ENCODE results near the gene OMA1. TPM values are rescaled to one million over a fixed set of nuclear protein-coding genes. Genes with fewer than 3 reads are reported as not detected.

The OMA1 gene
- total and polyA plus RNA-seq, 10 of the 15 experiments (the other 5 are each of a cell fraction or from before 2014, with no cell fraction given) = 23.6 to 67.1 (median 47.1) TPM

DNA sequence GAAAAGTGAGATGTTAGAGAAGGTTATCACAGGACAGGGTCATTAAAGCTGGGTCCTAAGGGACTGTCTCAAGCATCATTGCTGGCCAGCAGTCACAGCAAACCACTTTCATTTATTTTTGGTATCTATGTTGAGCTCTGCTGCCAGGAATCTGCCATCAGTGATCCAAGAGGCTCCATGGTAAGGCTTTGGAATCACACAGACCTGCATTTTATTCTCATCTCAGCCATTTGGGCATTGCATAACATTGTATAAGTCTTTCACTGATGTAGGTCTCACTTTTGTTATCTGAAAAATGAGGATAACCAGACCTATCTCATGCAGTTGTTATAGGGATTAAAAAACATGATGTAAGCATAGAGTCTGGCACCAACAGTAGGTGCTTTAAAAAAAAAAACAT lies 77.5 kb downstream of the OMA1 start (continued):
- TF ChIP-seq RELA (IDR thresholded peaks at IDR 0.05; ENCODE audit: borderline replicate concordance, partially characterized antibody) = no peak
- TF ChIP-seq IKZF2 (IDR thresholded peaks at IDR 0.05) = no peak
- no peak for TF ChIP-seq RAD21 (IDR thresholded peaks at IDR 0.05; ENCODE audit: insufficient read depth, low read depth, low read length)

DNA sequence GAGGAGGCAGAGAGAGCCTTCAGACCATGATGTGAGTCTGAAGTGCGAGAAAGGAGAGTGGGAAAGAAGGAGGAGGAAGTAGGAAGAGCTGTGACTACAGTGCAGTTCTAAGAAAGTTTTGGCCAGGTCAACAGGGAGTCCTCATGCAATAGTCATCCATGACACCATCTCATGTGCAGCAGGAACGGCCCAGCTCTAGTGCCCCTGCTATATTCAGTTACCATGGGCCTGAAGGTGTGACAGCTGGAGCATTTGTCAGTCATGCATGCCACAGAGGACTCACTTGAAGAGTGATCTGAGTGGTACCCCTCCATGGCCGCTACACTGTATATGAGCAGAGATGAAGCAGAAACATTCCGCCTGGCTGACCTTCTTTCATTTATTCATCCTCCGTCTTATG lies 77.9 kb downstream of the OMA1 start:
- in situ Hi-C loops (cut with MboI) (no loop called here), intact Hi-C loops (cut with micrococcal nuclease; ENCODE audit: unreplicated experiment) (no loop called here)
- BruUV-seq (replicated peaks) = no TSS peak
- Histone ChIP-seq H3K27ac (ENCODE audit: control insufficient read depth, insufficient read depth) (no peak overlapping the region), H4K20me1 (ENCODE audit: control insufficient read depth, insufficient read depth) (no peaks in the 10 kb centered on the region), H3K4me2 (ENCODE audit: control insufficient read depth, insufficient read depth) (no peak overlapping the region), H3K36me3 (ENCODE audit: control insufficient read depth in 2 of 2, insufficient read depth in 2 of 2, low read length in 1 of 2) (no peaks in the 10 kb centered on the region), H3K4me1 (ENCODE audit: control insufficient read depth, insufficient read depth, low read length) (no peaks in the 10 kb centered on the region), H3K27me3 (replicated peaks in 1 of 2; ENCODE audit: control insufficient read depth in 2 of 2, insufficient read depth in 2 of 2, low read length in 1 of 2) (no peaks in the 10 kb centered on the region), H3K9ac (ENCODE audit: control insufficient read depth, insufficient read depth, low read length) (no peak overlapping the region), H3K4me3 (no peak overlapping the region), H3K79me2 (ENCODE audit: control insufficient read depth, insufficient read depth, low read length) (no peaks in the 10 kb centered on the region), H2AFZ (ENCODE audit: control insufficient read depth, low read depth, low read length) (no peak overlapping the region), H3K9me3 (replicated peaks; ENCODE audit: control insufficient read depth, insufficient read depth, low read length) (no peaks in the 10 kb centered on the region)
- SMC1A ChIA-PET (ENCODE audit: uncharacterized antibody, unreplicated experiment) = interaction anchor here (1.4 kb wide), 1 partner anchor 10 kb away, joined by 5 read pairs; no protein-coding TSS in a partner anchor
- ATAC-seq (no peak), FAIRE-seq (no peak), DNase-seq (ENCODE audit: low read depth, low spot score) (no peak)
- WGBS (ENCODE audit: insufficient coverage, insufficient replicate concordance, low lambda C conversion rate, missing lambda C conversion rate) = 71% methylated on average over 5 of the region's 5 CpGs
- TF ChIP-seq ETV6 (conservative IDR thresholded peaks at IDR 0.05 in 1 of 2, IDR thresholded peaks at IDR 0.05 in 1 of 2; ENCODE audit: borderline replicate concordance in 1 of 2, low read depth in 1 of 2) (no peak), HDAC2 (IDR thresholded peaks at IDR 0.05) (no peak)
- POLR2A ChIA-PET = no interaction called here
- RAD21 ChIA-PET (ENCODE audit: unreplicated experiment) = no interaction called here
- CTCF ChIA-PET = no interaction called here

DNA sequence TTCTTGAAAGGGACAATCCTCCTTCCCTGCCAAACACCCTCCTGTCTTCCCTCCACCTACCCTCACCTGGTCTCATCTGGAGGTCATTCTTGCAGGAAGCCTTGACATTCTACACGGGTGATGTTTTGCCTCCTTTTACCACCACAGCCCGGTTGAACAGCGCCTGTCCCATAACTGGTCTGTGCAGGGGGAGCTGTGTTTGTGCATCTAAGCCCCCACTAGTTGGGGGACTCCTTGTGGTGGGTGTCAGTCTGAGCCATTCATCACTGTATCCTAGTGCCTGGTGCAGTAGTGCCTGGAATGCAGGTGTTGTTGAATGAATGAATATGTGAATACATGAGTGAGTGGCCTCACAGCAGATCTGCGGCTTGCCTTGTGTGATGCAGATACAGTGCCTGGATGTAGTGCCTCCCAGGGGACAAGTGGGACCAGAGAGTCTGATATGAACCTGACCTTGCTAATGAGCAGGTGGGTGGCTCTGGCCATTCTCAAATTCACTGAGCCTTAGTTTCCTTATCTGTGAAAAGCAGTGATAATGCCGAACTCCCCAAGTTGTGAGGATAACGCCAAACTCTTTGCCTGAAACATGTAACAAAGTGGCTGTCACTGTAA lies 79.8 kb downstream of the OMA1 start:
- intact Hi-C loops (cut with micrococcal nuclease; ENCODE audit: unreplicated experiment) (no loop called here), in situ Hi-C loops (cut with MboI) (no loop called here)
- Histone ChIP-seq H4K20me1 (ENCODE audit: control insufficient read depth, insufficient read depth) (no peaks in the 10 kb centered on the region), H2AFZ (ENCODE audit: control insufficient read depth, low read depth, low read length) (no peak overlapping the region), H3K4me2 (ENCODE audit: control insufficient read depth, insufficient read depth) (no peak overlapping the region), H3K9ac (ENCODE audit: control insufficient read depth, insufficient read depth, low read length) (no peak overlapping the region), H3K36me3 (ENCODE audit: control insufficient read depth in 2 of 2, insufficient read depth in 2 of 2, low read length in 1 of 2) (no peaks in the 10 kb centered on the region), H3K27me3 (replicated peaks in 1 of 2; ENCODE audit: control insufficient read depth in 2 of 2, insufficient read depth in 2 of 2, low read length in 1 of 2) (no peaks in the 10 kb centered on the region), H3K27ac (ENCODE audit: control insufficient read depth, insufficient read depth) (no peak overlapping the region), H3K79me2 (ENCODE audit: control insufficient read depth, insufficient read depth, low read length) (no peaks in the 10 kb centered on the region), H3K4me1 (ENCODE audit: control insufficient read depth, insufficient read depth, low read length) (no peaks in the 10 kb centered on the region), H3K4me3 (no peak overlapping the region), H3K9me3 (replicated peaks; ENCODE audit: control insufficient read depth, insufficient read depth, low read length) (no peaks in the 10 kb centered on the region)
- TF ChIP-seq GATAD2B (conservative IDR thresholded peaks at IDR 0.05; ENCODE audit: low read depth) (no peak), ZBED1 (IDR thresholded peaks at IDR 0.05; ENCODE audit: borderline replicate concordance) (no peak), IKZF2 (IDR thresholded peaks at IDR 0.05) (no peak), ZZZ3 (IDR thresholded peaks at IDR 0.05; ENCODE audit: control insufficient read depth, insufficient read length, low read depth) (no peak), RB1 (IDR thresholded peaks at IDR 0.05; ENCODE audit: borderline replicate concordance) (no peak), JUND (IDR thresholded peaks at IDR 0.05; ENCODE audit: low read depth, low read length) (no peak), NR2C1 (IDR thresholded peaks at IDR 0.05) (no peak), RAD21 (IDR thresholded peaks at IDR 0.05; ENCODE audit: insufficient read depth, low read depth, low read length) (no peak)
- TF ChIP-seq, protein P1, sequence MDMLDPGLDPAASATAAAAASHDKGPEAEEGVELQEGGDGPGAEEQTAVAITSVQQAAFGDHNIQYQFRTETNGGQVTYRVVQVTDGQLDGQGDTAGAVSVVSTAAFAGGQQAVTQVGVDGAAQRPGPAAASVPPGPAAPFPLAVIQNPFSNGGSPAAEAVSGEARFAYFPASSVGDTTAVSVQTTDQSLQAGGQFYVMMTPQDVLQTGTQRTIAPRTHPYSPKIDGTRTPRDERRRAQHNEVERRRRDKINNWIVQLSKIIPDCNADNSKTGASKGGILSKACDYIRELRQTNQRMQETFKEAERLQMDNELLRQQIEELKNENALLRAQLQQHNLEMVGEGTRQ (IDR thresholded peaks at IDR 0.05; ENCODE audit: borderline replicate concordance, low read depth, low read length) = no peak
- ChIA-PET SMC1A (ENCODE audit: uncharacterized antibody, unreplicated experiment) (no interaction called here), RAD21 (ENCODE audit: unreplicated experiment) (no interaction called here), CTCF (no interaction called here), POLR2A (no interaction called here)
- ATAC-seq (no peak), DNase-seq (ENCODE audit: low read depth, low spot score) (no peak), FAIRE-seq (no peak)
- 84% methylated on average over 6 of the region's 6 CpGs for WGBS (ENCODE audit: insufficient coverage, insufficient replicate concordance, low lambda C conversion rate, missing lambda C conversion rate)
- no TSS peak for BruUV-seq (replicated peaks)

Measured in GM12878 (cell line).